PFSK-1 (cell line): ENCODE results near the gene FOXN3.

Experiments
- POLR2AphosphoS5 ChIP-seq: IDR thresholded peaks from 2 replicates; pipeline ENCODE4 v1.6.1; 2012; ENCODE audit warnings: low read depth, mild to moderate bottlenecking, control low read depth, low read length, moderate library complexity
- REST ChIP-seq, 2 experiments: IDR thresholded peaks; 2 replicates each; pipeline versions ENCODE4 v1.6.1 to v1.8.0; 2011 to 2012; ENCODE audit warnings: low read depth in 2 of 2, low read length in 2 of 2, control low read depth in 1 of 2, inconsistent platforms in 1 of 2, mild to moderate bottlenecking in 1 of 2, moderate library complexity in 1 of 2; ENCODE audit not compliant: insufficient read depth in 1 of 2
- TAF1 ChIP-seq: IDR thresholded peaks from 2 replicates; pipeline ENCODE4 v1.6.1; 2012; ENCODE audit warnings: low read length, control low read depth, borderline replicate concordance; ENCODE audit not compliant: insufficient read depth

GRCh38 chr14:89417091-89417464 lies at the start of gene FOXN3:
- TF ChIP-seq TAF1 (no peak), POLR2AphosphoS5 (no peak), REST (IDR thresholded peaks at IDR 0.05; ENCODE audit: insufficient read depth in 1 of 2, low read depth in 2 of 2, low read length in 2 of 2) (no peak)
